Peyer's patch (tissue), 4 donors: ENCODE data around the gene GORASP1.

ENCODE experiments used
- POLR2A ChIP-seq, 2 donors: fragments of 450-650 bp; IDR thresholded peaks; one replicate each; pipeline ENCODE4 v1.5.1; 2017; ENCODE audit warnings: antibody characterized with exemption in 2 of 2, mild to moderate bottlenecking in 2 of 2, moderate library complexity in 2 of 2
- TF ChIP-seq, protein P1 (sequence below), 6 experiments: fragments of 450-650 bp in 4 of 6; fragments of 200-600 bp in 2 of 6; sonication (generic) in 1 of 6; IDR thresholded peaks; one replicate each; pipeline ENCODE4 v1.5.1; 2017 to 2019; ENCODE audit warnings: antibody characterized with exemption in 6 of 6, mild to moderate bottlenecking in 3 of 6, moderate library complexity in 1 of 6

DNA sequence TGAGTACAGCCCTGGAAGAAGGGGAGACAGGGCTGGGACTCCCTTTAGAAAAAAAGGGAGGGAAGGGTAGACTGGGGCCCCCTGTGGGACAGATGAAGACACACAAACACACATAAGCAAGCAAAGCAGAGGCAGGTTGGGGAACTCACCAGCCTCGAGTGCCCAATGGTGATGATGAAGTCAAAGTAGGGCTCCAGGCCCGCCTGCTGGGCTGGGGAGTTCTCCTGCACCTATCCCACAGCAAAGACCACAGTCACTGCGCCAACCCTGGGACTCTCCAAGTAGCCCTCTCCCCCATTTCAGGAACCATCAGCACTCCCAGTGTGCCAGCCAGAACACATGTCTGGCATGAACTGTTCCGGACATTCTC lies 4.1 kb downstream of the GORASP1 start:
- TF ChIP-seq, protein P1, sequence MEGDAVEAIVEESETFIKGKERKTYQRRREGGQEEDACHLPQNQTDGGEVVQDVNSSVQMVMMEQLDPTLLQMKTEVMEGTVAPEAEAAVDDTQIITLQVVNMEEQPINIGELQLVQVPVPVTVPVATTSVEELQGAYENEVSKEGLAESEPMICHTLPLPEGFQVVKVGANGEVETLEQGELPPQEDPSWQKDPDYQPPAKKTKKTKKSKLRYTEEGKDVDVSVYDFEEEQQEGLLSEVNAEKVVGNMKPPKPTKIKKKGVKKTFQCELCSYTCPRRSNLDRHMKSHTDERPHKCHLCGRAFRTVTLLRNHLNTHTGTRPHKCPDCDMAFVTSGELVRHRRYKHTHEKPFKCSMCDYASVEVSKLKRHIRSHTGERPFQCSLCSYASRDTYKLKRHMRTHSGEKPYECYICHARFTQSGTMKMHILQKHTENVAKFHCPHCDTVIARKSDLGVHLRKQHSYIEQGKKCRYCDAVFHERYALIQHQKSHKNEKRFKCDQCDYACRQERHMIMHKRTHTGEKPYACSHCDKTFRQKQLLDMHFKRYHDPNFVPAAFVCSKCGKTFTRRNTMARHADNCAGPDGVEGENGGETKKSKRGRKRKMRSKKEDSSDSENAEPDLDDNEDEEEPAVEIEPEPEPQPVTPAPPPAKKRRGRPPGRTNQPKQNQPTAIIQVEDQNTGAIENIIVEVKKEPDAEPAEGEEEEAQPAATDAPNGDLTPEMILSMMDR (IDR thresholded peaks at IDR 0.05) = no peak
- no peak for TF ChIP-seq POLR2A (IDR thresholded peaks at IDR 0.05)
